ENCODE data around the gene ECEL1.

DNA sequence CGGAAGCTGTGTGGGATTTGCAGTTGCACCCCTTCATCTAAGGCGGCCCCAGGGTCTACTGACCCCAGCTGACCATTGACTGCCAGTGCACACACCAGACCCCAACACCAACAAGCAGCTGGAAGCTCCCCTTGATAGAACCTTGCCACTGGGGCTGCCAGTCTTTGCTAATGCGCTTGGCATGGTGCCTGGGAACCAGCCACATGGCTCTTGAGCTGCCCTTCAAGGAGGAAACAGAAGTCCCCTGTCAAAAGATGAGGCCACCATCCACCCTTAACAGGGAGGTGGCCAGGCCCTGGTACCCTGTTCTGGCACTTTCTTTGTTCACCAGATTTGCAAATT is 23.1 kb downstream of the ECEL1 start:
- TF ChIP-seq POLR2A (IDR thresholded peaks at IDR 0.05) (no peak), CTCF (IDR thresholded peaks at IDR 0.05) (no peak)

Data from right lobe of liver (tissue), 4 donors.